GM18519 (cell line): ENCODE results near the gene GAK.

Source experiments
- ATAC-seq: cut with Tn5 transposase; IDR thresholded peaks from one replicate; pipeline ENCODE4 v1.9.1; 2021; ENCODE audit warnings: mild to moderate bottlenecking, moderate library complexity; ENCODE audit not compliant: unreplicated experiment, low FRiP score

Gene GAK

DNA sequence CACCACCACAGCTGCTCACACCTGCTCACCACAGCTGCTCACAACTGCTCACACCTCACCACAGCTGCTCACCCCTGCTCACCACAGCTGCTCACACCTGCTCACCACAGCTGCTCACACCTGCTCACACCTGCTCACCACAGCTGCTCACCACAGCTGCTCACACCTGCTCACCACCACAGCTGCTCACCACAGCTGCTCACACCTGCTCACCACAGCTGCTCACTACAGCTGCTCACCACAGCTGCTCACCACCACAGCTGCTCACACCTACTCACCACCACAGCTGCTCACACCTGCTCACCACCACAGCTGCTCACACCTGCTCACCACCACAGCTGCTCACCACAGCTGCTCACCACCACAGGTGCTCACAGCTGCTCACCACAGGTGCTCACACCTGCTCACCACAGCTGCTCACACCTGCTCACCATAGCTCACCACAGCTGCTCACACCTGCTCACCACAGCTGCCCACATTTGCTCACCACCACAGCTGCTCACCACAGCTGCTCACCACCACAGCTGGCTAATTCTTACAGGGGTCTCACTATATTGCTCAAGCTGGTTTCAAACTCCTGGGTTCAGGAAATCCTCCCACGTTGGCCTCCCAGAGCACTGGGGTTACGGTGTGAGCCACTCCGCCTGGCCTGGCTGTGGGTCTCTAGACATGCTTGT is 75.8 kb downstream of the GAK start:
- ATAC-seq: no peak

DNA sequence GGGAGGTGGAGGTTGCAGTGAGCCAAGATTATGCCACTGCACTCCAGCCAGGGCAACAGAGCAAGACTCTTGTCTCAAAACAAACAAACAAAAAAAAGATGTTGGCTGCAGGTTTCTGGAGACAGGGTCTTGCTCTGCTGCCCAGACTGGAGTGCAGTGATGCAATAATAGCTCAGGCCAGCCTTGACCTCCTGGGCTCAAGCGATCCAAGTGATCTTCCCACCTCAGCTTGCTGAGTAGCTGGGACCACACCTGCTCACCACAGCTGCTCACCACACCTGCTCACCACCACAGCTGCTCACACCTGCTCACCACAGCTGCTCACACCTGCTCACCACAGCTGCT is 76.3 kb downstream of the GAK start:
- ATAC-seq: no peak

DNA sequence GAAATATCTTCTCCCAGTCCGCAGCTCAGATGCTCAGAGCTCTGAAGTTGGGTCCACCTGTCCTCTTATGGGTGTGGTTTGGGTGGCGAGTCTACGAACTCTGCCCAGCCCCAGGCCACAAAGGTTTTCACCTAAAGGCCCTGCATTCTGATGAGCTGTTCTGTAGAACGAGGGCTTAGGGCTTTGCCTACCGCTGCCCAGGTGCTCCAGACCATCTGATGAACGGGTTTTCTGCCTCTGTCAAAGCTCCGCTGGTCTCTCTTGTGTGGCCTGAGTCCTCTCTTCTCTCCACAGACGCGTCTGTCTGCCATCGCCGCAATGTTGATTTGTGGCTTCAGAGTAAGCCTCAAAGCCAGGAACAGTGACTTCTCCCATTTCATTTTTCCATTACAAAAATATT is 77.8 kb downstream of the GAK start:
- no peak for ATAC-seq

DNA sequence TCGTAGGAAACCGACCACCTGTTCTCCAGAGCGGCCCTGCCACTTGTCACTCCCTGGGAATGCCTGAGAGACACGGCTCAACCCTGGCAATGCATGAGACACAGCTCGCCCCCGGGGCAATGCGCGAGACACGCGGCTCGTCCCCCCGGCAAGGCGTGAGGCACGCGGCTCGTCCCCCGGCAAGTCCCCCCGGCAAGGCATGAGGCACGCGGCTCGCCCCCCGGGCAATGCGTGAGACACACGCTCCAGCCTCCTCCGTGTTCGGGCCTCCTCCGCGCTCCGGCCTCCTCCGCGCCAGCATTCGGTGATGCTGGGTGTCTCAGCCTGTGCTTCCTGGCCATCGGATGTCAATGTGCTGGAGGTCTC is 78.7 kb downstream of the GAK start:
- no peak for ATAC-seq

DNA sequence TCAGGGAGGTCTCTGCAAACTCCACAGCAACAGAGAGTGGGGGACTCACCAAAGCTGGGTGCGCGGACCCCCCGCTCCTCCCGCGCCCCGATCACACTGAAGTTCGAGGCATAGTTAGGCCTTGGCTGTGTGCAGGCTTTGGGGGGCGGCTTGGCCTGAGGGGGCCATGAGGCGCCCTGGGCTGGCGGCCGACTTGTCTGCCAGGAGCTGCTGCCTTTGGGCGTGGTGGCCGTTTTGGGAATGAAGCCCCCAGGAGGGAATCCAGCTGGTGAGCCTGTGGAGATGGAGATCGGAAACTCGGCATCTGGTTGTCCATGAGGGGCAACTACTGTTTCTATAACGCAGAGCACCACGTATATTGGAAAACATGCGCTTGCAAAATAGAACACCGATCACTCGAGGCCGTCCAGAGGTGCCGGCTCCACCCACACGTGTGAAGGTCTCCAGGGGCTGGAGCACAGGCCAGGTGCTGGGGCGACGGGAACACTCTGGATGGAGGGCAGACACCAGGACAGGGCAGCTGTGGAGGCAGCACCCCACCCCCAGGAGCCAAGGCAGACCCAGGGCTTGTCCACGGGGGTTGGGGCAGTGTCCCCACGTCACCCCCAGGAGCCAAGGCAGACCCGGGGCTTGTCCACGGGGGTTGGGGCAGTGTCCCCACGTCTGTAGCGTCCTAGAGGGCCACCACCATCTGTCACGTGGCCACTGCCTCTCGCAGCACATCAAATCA is 80.2 kb downstream of the GAK start:
- ATAC-seq: no peak

DNA sequence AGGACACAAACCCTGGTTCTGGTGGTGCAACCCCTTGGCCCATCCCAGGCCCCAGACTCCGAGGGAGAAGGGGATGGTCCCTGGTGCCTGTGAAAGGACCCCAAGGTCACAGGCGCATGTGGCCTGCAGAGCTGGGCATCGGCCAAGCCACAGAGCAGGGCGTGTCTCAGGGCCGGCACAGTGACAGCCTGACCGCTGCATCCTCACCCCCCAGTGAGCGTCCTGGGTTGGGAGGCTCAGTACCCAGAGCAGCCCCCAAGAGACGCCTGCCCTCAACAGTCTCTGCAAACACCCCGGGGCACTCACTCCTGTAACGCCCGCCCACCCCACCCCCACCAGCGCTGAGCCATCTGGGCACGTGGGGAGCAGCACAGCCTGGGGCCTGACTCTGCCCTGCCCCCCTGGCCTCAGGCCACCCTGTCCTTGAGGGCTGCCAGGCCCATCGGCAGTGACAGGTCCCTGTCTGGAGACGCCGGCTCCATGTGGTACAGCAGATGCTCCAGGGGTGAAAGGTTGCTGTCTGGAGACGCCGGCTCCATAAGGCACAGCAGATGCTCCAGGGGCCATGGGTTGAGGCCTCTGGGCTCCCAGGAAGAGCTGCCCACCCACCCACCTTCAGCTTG is 81.7 kb downstream of the GAK start:
- no peak for ATAC-seq

DNA sequence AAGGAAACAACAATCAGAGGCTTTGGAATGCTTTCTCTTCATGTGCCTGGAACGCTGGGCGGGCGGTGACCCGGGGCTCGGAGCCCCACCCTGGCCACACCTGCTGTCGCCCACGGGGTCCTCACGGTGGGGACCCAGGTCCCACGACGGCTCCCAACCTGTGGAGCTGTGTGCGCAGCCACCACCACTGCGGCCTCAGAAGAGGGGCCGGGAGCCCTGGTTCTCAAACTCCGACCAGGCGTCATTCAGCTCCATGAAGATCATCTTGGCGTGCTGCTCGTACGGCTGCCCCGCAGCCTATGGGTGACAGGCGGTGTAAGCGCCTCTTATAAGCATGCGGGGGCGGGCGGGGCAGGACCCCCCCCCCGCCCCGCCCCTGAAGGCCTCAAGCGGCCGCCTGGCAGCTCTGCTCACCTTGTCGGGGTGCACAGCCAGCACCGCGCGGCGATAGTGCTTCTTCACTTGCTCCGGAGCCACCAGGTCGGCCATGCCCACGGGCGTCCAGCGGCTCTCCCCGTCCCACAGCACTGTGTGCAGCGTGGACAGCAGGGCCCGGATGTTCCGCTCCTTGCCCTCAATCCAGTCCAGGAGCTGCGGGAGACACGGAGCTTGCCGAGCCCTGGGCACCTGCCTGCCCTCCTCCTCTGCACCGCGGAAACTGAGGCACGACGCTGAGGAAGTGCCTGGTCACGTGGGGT is 82.5 kb downstream of the GAK start:
- no peak for ATAC-seq

DNA sequence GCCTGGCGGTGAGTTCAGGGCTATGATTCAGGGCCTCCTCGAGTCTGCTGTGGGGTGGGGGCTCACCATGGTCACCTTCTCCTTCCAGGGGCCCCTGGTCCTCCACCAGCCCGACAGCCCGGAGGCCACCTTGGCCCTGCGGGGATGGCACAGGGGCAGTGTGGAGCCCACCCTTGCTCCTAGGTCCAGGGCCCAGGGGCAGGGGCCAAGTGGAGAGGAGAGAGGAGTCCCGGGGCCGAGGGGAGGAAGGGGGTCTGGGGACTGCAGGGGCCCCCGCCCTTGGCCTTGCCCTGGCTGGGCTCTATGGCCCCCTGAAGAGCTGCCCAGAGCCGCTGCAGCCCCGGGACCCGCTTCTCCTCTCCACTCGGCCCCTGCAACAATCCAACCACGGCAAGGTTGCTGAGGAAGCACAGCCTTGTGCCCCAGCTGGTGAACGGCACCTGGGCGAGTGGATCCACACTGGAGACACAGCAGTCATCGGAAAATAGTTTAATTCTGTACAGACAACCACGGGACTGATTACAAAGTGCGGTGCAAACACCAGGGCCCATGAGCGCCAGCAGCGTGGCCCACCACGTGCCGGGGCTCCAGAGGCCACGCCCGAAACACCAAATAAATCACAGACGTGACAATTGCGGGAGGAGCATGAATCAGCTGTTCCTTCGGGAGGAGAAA is 83.2 kb downstream of the GAK start:
- no peak for ATAC-seq

DNA sequence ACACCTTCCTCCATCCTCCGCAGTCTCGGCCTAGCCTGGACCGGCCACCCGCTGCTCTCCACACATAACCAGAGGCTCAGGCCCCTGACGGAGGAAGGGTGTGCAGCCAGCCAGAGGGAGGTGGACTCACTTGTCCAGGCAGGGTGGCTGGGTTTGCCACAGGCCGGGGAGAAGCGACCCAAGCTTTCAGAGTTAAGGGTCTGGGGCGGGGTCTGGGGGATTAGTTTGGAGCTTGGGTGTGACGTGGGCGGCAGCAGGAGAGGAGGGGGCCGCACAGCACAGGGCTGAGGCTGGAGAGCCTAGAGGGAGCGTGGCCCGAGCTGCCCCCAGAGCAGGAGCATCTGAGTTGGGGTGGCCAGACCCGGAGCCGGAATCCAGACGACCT is 83.8 kb downstream of the GAK start:
- no peak for ATAC-seq

DNA sequence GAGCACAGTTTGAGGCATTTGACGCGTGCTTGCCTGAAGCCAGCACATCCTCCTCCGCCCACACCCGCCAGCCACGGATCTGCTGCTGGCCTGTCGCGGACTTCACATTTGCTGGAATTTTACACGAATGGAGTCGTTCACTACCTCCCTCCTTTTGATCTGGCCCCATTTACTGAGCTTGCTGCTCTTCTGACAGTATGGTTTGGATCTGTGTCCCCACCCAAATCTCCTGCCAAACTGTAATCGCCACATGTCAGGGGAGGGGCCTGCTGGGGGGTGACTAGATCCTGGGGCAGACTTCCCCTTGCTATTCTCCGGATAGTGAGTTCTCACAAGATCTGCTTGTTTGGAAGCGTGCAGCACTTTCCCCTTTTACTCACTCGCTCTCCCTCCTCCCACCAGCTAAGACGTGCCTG is 86.3 kb downstream of the GAK start:
- no peak for ATAC-seq

DNA sequence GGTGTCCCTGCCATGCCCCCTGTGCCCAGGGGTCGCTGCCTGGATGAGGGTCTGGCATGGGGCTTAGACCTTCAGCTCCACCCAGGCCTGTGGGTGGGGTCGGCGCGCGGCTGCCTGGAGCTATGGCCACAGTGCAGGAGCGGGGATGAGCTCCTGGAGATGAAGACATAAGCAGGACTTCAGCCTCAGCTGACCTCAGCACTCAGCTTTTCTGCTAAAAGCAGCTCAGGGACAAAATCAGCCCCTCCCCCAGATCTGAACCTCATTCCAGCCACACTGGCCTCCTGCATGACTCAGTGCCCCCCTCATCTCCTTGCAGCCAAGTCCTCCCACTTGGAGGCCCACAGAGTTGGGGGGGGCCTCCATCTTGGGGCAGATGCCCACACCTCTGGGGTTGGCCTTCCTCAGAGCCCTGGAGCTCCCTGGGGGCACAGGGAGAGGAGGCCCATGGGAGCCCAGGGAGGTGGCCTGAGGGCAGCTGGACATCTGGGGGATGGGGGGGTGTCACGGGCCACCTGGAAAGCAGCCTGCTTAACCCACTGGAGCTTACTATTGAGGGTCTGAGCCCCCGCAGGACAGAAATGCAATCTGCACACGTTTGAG is 86.8 kb downstream of the GAK start:
- no peak for ATAC-seq

DNA sequence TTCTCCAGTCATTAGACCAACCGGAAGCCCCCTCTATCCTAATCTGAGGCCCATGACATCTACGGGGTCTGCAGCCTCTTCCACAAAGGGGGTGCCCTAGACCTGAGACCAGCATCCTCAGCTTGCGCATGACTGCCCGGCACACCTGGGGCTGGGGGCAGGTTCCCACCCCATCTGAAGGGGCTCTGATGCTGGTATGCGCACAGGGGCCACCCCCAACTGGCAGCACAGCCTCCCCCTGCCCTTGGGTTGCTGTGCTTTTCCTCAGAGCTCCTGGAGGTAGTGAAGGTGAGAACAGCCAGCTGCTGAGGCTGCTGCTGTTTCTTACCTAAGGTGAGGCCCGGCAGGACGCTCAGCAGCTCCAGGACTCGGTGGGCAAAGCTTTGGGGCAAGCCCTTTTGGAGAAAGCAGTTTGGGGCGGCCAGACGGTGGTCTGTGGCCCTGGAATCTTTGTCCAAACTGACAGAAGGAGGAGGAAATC is 87.3 kb downstream of the GAK start:
- ATAC-seq: no peak

DNA sequence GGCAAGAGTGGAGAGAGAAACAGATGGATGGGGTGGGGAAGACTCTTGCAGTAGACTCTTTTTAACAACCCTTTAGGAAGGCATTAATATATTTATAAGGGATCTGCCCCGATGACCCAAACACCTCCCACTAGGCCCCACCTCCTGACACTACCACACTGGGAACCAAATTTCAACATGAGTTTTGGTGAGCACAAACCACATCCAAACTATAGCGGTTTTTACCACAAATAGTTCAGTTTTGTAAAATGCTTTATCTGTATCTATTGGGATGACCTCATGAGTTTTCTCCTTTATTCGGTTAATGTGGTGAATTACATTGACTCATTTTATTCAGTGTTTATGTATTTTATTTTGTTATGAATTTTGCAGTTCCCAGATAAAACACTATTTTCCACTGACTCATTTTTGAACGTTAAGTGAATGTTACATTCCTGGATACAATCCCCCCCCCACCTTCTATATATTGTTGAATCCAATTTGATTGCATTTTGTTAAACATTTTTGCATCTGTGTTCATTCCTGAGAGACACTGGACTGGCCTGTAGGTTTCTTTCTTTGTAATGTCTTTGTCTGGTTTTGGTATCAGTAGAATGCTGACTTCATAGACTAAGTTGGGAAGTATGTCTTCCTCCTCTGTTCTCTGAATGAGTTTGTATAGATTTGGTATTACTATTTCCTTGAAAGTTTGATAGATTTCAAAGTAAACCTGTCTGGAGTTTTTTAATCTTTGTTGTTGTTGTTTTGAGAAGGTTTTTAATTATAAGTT is 92.3 kb downstream of the GAK start:
- ATAC-seq: no peak

DNA sequence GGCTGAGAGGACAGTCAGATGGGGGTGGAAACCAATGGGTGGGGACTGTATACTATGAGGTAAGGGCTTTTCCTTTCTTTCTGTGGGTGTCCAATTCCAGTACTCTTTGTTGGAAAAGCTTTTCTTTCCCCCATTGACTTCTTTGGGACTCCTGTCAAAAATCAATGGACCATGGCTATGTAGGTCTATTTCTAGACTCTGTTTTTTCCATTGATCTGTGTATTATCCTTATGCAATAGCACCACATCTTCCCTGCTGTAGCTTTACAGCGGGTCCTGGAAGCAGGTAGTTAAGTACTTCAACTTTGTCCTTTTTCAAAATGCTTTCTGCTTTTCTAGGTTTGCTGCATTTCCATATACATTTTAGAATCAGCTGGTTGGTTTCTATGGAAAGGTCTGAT is 94.3 kb downstream of the GAK start:
- no peak for ATAC-seq

DNA sequence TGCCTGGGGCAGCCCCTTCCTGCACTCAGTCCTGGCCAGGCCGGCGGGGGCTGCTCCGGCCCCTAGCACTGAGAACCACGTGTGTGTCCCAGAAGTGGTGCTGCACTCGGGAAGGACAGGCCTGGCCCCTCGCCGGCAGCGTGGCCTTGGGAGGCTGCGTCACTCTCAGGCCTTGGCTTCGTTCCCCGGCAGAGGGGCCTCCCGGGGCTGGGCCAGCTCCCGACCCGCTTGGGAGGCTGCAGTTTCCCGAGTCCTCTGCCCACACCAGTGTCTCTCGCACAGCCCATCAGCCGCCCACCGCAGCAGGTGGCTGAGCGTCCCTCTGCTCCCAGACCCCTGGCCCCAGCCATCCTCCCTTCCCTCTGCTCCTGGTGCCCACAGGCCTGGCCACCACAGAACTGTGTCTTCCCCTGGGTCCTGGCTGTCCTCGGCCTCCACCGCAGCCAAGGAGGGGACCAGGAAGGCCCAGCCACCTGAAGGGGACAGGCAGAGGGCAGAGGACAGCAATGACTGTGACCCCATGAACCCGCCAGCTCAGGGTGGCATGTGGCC is 95.3 kb downstream of the GAK start:
- no peak for ATAC-seq

DNA sequence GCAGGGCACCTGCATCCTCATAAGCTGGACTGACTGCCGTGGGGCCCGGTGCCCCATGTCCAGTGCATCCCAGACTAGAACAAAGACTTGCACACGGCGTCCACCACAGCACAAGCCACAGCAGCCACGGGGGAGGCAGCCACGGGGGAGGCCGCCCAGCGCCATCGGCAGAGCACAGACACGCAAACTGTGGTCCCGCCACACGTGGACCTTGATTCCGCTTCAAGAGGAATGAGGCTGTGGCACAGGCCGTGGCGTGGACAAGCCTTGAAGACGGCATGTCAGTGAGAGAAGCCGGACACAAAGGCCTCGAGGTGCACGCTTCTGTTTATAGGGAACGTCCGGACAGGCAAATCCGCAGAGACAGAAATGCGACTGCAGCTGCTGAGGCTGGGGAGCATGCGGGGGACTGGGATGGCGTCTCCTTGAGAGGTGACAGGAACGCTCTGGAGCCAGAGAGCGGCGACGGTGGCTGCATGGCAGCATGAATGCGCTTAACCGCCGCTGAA is 96.1 kb downstream of the GAK start:
- ATAC-seq: no peak

DNA sequence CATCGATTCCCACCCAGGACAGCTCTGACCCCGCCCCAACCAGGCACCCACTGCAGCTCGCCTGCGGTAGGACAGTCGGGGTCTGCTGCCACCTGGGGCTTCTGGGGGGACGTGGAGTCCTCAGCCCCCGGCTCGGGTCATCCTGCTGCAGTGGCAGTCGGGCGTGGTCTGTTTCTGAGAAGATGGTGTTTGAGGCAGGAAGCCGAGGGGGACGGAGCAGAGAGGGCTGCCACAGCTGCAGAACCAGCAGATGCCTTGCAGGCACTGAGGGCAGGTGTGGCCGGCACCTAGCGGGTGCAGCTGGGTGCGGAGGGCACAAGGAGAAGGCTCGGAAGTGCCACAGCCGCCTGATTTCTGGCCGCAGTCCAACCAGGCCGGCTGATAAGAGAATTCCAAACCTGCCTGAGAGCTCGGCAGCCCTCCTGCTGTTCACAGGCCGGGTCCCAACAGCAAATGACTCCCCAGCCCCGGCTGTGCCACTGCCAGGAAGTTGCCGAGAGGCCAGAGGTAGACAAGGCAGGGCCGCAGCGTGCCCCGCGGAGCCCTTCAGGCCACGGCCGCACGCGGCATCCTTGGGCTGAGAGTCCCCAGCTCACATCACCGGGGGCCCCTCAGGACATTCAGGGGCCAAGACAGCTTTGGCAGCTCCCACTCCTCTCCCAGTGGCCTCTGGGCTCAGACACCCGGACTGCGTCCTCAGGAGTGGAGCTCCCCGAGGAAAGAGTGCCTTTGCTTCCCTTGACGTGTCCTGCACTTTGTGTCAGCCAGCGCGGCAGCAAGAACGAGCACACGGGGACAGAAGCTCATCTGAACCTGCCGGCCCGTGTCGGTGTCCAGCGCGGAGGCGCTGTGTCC is 96.7 kb downstream of the GAK start:
- no peak for ATAC-seq
